H9 (cell line): ENCODE data around the gene BCO1. TPM values are rescaled to one million over a fixed set of nuclear protein-coding genes. Genes with fewer than 3 reads are reported as not detected.

ENCODE experiments used
- DNase-seq: peaks from one replicate; pipeline ENCODE4 v3.0.0-alpha.2; 2017
- H2AFZ ChIP-seq: one replicate; pipeline ENCODE4 v1.6.1; 2013; ENCODE audit warnings: mild to moderate bottlenecking, low read length, control low read depth, moderate library complexity
- H2AK5ac ChIP-seq: 2 replicates; pipeline ENCODE4 v1.6.1; 2013; ENCODE audit warnings: low read length, control low read depth, mixed read lengths; ENCODE audit not compliant: insufficient read length
- H2BK120ac ChIP-seq: one replicate; pipeline ENCODE4 v1.6.1; 2013; ENCODE audit warnings: low read depth, mild to moderate bottlenecking, low read length, control low read depth, inconsistent platforms; ENCODE audit not compliant: poor library complexity, severe bottlenecking
- H2BK12ac ChIP-seq: 2 replicates; pipeline ENCODE4 v1.6.1; 2013; ENCODE audit warnings: low read length, control low read depth, mixed read lengths, low read depth; ENCODE audit not compliant: insufficient read length
- H2BK15ac ChIP-seq: 2 replicates; pipeline ENCODE4 v1.6.1; 2013; ENCODE audit warnings: low read depth, low read length, control low read depth
- H2BK20ac ChIP-seq: one replicate; pipeline ENCODE4 v1.6.1; 2013; ENCODE audit warnings: low read depth, mild to moderate bottlenecking, low read length, control low read depth, inconsistent platforms; ENCODE audit not compliant: poor library complexity, severe bottlenecking
- H2BK5ac ChIP-seq: 2 replicates; pipeline ENCODE4 v1.6.1; 2013; ENCODE audit warnings: low read length, control low read depth, mixed read lengths; ENCODE audit not compliant: insufficient read length
- H3K14ac ChIP-seq: 2 replicates; pipeline ENCODE4 v1.6.1; 2013; ENCODE audit warnings: low read length, control low read depth; ENCODE audit not compliant: insufficient read depth
- H3K18ac ChIP-seq: 2 replicates; pipeline ENCODE4 v1.6.1; 2013; ENCODE audit warnings: low read depth, mild to moderate bottlenecking, mixed read lengths, low read length, control low read depth; ENCODE audit not compliant: insufficient read length
- H3K23ac ChIP-seq: 2 replicates; pipeline ENCODE4 v1.6.1; 2013; ENCODE audit warnings: low read length, control low read depth, mixed read lengths, low read depth; ENCODE audit not compliant: insufficient read length
- H3K23me2 ChIP-seq: 2 replicates; pipeline ENCODE4 v1.6.1; 2013; ENCODE audit warnings: low read depth, mild to moderate bottlenecking, mixed read lengths, low read length, control low read depth; ENCODE audit not compliant: insufficient read length, poor library complexity, severe bottlenecking
- H3K27ac ChIP-seq: 2 replicates; pipeline ENCODE4 v1.5.1; 2013; ENCODE audit warnings: low read length, control low read depth, mixed read lengths, low read depth; ENCODE audit not compliant: insufficient read length
- H3K27me3 ChIP-seq: 2 replicates; pipeline ENCODE4 v1.6.1; 2013; ENCODE audit warnings: low read length, control low read depth, inconsistent platforms; ENCODE audit not compliant: insufficient read depth
- H3K4ac ChIP-seq: 2 replicates; pipeline ENCODE4 v1.6.1; 2013; ENCODE audit warnings: low read depth, mild to moderate bottlenecking, control low read depth, inconsistent platforms, low read length, moderate library complexity
- H3K4me1 ChIP-seq: 2 replicates; pipeline ENCODE4 v1.6.1; 2013; ENCODE audit warnings: low read length, control low read depth, inconsistent platforms; ENCODE audit not compliant: insufficient read depth
- H3K4me2 ChIP-seq: 2 replicates; pipeline ENCODE4 v1.6.1; 2013; ENCODE audit warnings: low read length, control low read depth, mixed read lengths; ENCODE audit not compliant: insufficient read length, insufficient read depth
- H3K56ac ChIP-seq: 2 replicates; pipeline ENCODE4 v1.6.1; 2013; ENCODE audit warnings: low read depth, mild to moderate bottlenecking, mixed read lengths, low read length, control low read depth; ENCODE audit not compliant: insufficient read length
- H3K79me1 ChIP-seq: 2 replicates; pipeline ENCODE4 v1.6.1; 2013; ENCODE audit warnings: low read depth, mild to moderate bottlenecking, moderate library complexity, low read length, control low read depth, inconsistent platforms; ENCODE audit not compliant: insufficient read depth, poor library complexity, severe bottlenecking
- H3K79me2 ChIP-seq: 2 replicates; pipeline ENCODE4 v1.6.1; 2013; ENCODE audit warnings: low read length, control low read depth, inconsistent platforms; ENCODE audit not compliant: insufficient read depth
- H3K9ac ChIP-seq: 2 replicates; pipeline ENCODE4 v1.6.1; 2013; ENCODE audit warnings: low read length, control low read depth, mixed read lengths; ENCODE audit not compliant: insufficient read length; ENCODE audit errors: extremely low read depth
- H3K9me3 ChIP-seq: one replicate; pipeline ENCODE4 v1.6.1; 2013; ENCODE audit warnings: low read depth, low read length, inconsistent platforms; ENCODE audit not compliant: control insufficient read depth
- H3T11ph ChIP-seq: one replicate; pipeline ENCODE4 v1.6.1; 2013; ENCODE audit warnings: mild to moderate bottlenecking, low read length, control low read depth, inconsistent platforms
- H4K20me1 ChIP-seq: one replicate; pipeline ENCODE4 v1.6.1; 2013; ENCODE audit not compliant: control insufficient read depth, insufficient read length, insufficient read depth
- H4K5ac ChIP-seq: 2 replicates; pipeline ENCODE4 v1.6.1; 2013; ENCODE audit warnings: low read depth, mild to moderate bottlenecking, mixed read lengths, low read length, control low read depth; ENCODE audit not compliant: insufficient read length
- H4K8ac ChIP-seq: replicated peaks from 2 replicates; pipeline ENCODE4 v1.6.1; 2013; ENCODE audit warnings: low read length, control low read depth, mixed read lengths, low read depth; ENCODE audit not compliant: insufficient read length
- H4K91ac ChIP-seq: 2 replicates; pipeline ENCODE4 v1.6.1; 2013; ENCODE audit warnings: low read depth, mild to moderate bottlenecking, moderate library complexity, mixed read lengths, low read length, control low read depth; ENCODE audit not compliant: insufficient read length
- H3K27ac Mint-ChIP-seq, 3 experiments: 2 replicates in 2 of 3; 3 replicates in 1 of 3; pipeline ENCODE4 v1.8.0; 2020 to 2021; ENCODE audit warnings: mixed read lengths in 3 of 3, mild to moderate bottlenecking in 1 of 3, moderate library complexity in 1 of 3
- H3K27me3 Mint-ChIP-seq: 2 replicates; pipeline ENCODE4 v1.8.0; 2021; ENCODE audit warnings: low read depth, mild to moderate bottlenecking, moderate library complexity, mixed read lengths
- H3K36me3 Mint-ChIP-seq, 3 experiments: 2 replicates in 2 of 3; 3 replicates in 1 of 3; pipeline ENCODE4 v1.8.0; 2020 to 2021; ENCODE audit warnings: low read depth in 3 of 3, mixed read lengths in 3 of 3; ENCODE audit not compliant: insufficient read depth in 1 of 3
- H3K4me1 Mint-ChIP-seq, 2 experiments: 2 replicates each; pipeline ENCODE4 v1.8.0; 2020; ENCODE audit warnings: mixed read lengths in 2 of 2
- H3K4me3 Mint-ChIP-seq, 2 experiments: 2 replicates in 1 of 2; 3 replicates in 1 of 2; pipeline ENCODE4 v1.8.0; 2020 to 2021; ENCODE audit warnings: mild to moderate bottlenecking in 2 of 2, mixed read lengths in 2 of 2, moderate library complexity in 1 of 2
- H3K9me3 Mint-ChIP-seq, 2 experiments: 2 replicates in 1 of 2; 3 replicates in 1 of 2; pipeline ENCODE4 v1.8.0; 2020; ENCODE audit warnings: mild to moderate bottlenecking in 2 of 2, mixed read lengths in 2 of 2, moderate library complexity in 1 of 2
- CTCF ChIP-seq: fragments of 200-600 bp; sonication (generic); conservative IDR thresholded peaks from 3 replicates; pipeline ENCODE4 v1.8.0; 2021; ENCODE audit warnings: antibody characterized with exemption, mild to moderate bottlenecking
- WGBS: extraction: QIAGEN DNeasy Blood & Tissue Kit; methylation state at CpG from one replicate; pipeline ENCODE4 v1.1.7; 2013; ENCODE audit warnings: missing lambda C conversion rate, low lambda C conversion rate, mixed read lengths; ENCODE audit not compliant: insufficient read length; ENCODE audit errors: extremely low coverage; 5-methylcytosine and 5-hydroxymethylcytosine counted together
- total RNA-seq: library from RNA; stranded (reverse); gene quantifications from 2 replicates; pipeline ENCODE4 v1.2.1, GENCODE V29; 2021

Gene BCO1
- total RNA-seq, 1 experiment from 2014 or later: not detected

- Histone ChIP-seq H2BK12ac (no peak overlapping the region), H3K27me3 (no peaks in the 10 kb centered on the region), H3K18ac (no peak overlapping the region), H2BK5ac (no peak overlapping the region), H4K20me1 (no peaks in the 10 kb centered on the region), H3K9ac (no peak overlapping the region), H3T11ph (no peak overlapping the region), H2BK15ac (no peak overlapping the region), H3K56ac (no peak overlapping the region), H3K79me1 (no peaks in the 10 kb centered on the region), H2AFZ (no peak overlapping the region), H3K4ac (no peak overlapping the region), H2AK5ac (no peak overlapping the region), H2BK20ac (no peak overlapping the region), H3K27ac (no peak overlapping the region), H3K9me3 (no peaks in the 10 kb centered on the region), H3K23me2 (no peaks in the 10 kb centered on the region), H3K4me2 (no peak overlapping the region), H4K8ac (no peak overlapping the region), H3K4me1 (no peaks in the 10 kb centered on the region), H4K91ac (no peak overlapping the region), H3K14ac (no peak overlapping the region), H2BK120ac (no peak overlapping the region), H4K5ac (no peak overlapping the region), H3K23ac (no peak overlapping the region), H3K79me2 (no peaks in the 10 kb centered on the region)
- TF ChIP-seq CTCF: no peak
- H3K27ac Mint-ChIP-seq: no peak overlapping the region
- no peak for DNase-seq
- peaks cover 2% of the 10 kb centered on the region; the same call in 1 of the 2 replicates for H3K27me3 Mint-ChIP-seq
- no peaks in the 10 kb centered on the region; a peak in 1 of 7 replicates for H3K36me3 Mint-ChIP-seq
- H3K9me3 Mint-ChIP-seq: no peaks in the 10 kb centered on the region; a peak in 1 of 5 replicates
- no peaks in the 10 kb centered on the region for H3K4me1 Mint-ChIP-seq
- no CpG with 5 or more reads among the region's 7 CpGs for WGBS
- no peak overlapping the region for H3K4me3 Mint-ChIP-seq
Observed at GRCh38 chr16:81264386-81264785, 25.9 kb downstream of the BCO1 start.
